ENCODE measurements around the gene ST6GALNAC3.

DNA sequence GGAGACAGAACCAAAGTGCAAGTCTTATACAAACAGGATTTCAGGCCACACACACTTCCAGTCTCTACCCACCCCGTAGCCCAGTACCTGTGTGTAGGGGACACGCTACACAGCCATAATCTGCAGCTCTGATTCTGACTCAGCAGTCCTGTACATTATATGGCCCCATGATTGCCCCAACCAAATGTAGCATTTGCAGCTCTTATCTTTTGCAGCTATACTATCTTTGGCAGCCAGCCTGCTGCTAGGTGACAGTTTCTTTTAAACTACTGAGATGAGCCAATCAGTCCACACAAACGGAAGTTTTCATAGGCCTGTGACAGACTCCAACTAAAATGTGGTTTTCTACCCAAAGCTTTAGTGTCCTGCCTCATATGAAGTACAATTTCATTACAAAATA is 533.2 kb downstream of the ST6GALNAC3 start:
- no peak for TF ChIP-seq POLR2A (IDR thresholded peaks at IDR 0.05)
- TF ChIP-seq, protein P1, sequence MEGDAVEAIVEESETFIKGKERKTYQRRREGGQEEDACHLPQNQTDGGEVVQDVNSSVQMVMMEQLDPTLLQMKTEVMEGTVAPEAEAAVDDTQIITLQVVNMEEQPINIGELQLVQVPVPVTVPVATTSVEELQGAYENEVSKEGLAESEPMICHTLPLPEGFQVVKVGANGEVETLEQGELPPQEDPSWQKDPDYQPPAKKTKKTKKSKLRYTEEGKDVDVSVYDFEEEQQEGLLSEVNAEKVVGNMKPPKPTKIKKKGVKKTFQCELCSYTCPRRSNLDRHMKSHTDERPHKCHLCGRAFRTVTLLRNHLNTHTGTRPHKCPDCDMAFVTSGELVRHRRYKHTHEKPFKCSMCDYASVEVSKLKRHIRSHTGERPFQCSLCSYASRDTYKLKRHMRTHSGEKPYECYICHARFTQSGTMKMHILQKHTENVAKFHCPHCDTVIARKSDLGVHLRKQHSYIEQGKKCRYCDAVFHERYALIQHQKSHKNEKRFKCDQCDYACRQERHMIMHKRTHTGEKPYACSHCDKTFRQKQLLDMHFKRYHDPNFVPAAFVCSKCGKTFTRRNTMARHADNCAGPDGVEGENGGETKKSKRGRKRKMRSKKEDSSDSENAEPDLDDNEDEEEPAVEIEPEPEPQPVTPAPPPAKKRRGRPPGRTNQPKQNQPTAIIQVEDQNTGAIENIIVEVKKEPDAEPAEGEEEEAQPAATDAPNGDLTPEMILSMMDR (IDR thresholded peaks at IDR 0.05) = no peak
